Transverse colon (tissue), 4 donors: ENCODE results near the gene RABIF. TPM values are rescaled to one million over a fixed set of nuclear protein-coding genes. Genes with fewer than 3 reads are reported as not detected.
"Not testable (repeated sequence)": the region's sequence is repeated elsewhere in the genome, so short reads cannot be mapped to it uniquely, and the experiment has no call there.

Experiments used
- DNase-seq: peaks from one replicate; pipeline ENCODE4 v3.0.0-alpha.2; 2019
- H3K27ac ChIP-seq, 4 donors: fragments of 200-600 bp; sonication (generic); 2 replicates each; pipeline ENCODE4 v1.5.1; 2016 to 2018; ENCODE audit warnings: inconsistent platforms in 4 of 4
- H3K27me3 ChIP-seq: fragments of 200-600 bp; sonication (generic); 2 replicates; pipeline ENCODE4 v1.5.1; 2017; ENCODE audit warnings: inconsistent platforms
- H3K36me3 ChIP-seq, 4 donors: fragments of 200-600 bp; sonication (generic); 2 replicates each; pipeline ENCODE4 v1.5.1; 2017 to 2019; ENCODE audit warnings: inconsistent platforms in 4 of 4
- H3K4me1 ChIP-seq, 4 donors: fragments of 200-600 bp; sonication (generic); 2 replicates each; pipeline ENCODE4 v1.5.1; 2017 to 2020; ENCODE audit warnings: inconsistent platforms in 4 of 4
- H3K4me3 ChIP-seq, 4 donors: fragments of 200-600 bp; sonication (generic); 1 replicate in 1 of 4; 2 replicates in 3 of 4; pipeline versions ENCODE4 v1.5.1 to v1.6.1; 2017 to 2019; ENCODE audit warnings: inconsistent platforms in 4 of 4
- H3K9me3 ChIP-seq, 2 donors: fragments of 200-600 bp; sonication (generic); 2 replicates each; pipeline ENCODE4 v1.5.1; 2017 to 2019; ENCODE audit warnings: inconsistent platforms in 2 of 2
- EP300 ChIP-seq: sonication (generic); formaldehyde crosslinking; IDR thresholded peaks from one replicate; pipeline ENCODE4 v1.6.1; 2017; ENCODE audit warnings: antibody characterized with exemption, low read depth
- POLR2A ChIP-seq: fragments of 450-650 bp; IDR thresholded peaks from one replicate; pipeline ENCODE4 v1.6.1; 2016; ENCODE audit warnings: antibody characterized with exemption, mild to moderate bottlenecking, moderate library complexity
- POLR2AphosphoS5 ChIP-seq, 3 donors: sonication (generic); formaldehyde crosslinking; IDR thresholded peaks; one replicate each; pipeline ENCODE4 v1.6.1; 2016; ENCODE audit warnings: antibody characterized with exemption in 3 of 3
- WGBS, 2 donors: methylation state at CpG; one replicate each; pipeline ENCODE4 v1.1.5; 2018; ENCODE audit warnings: low coverage in 1 of 2; 5-methylcytosine and 5-hydroxymethylcytosine counted together
- in situ Hi-C, 4 donors: fragments of 200-750 bp; cut with MboI; loops; one replicate each; pipeline versions ENCODE4 v1.15.0 to v1.15.1; 2017; ENCODE audit warnings: low sequenced_read_pairs in 3 of 4, low pct_ligation_motif_present in 1 of 4, low pct_unique_long_range_greater_than_20kb in 1 of 4
- intact Hi-C: fragments of 100-400 bp; cut with DNase I; formaldehyde crosslinking; loops from one replicate; pipeline ENCODE4 v1.15.1; 2023; ENCODE audit warnings: low total_unique reads
- small RNA-seq, 4 donors: library from RNA; depleted of rRNA; stranded (forward); fragments of <200 nt; gene quantifications; one replicate each; pipeline ENCODE3, GENCODE V24; 2016
- total RNA-seq, 4 donors: library from RNA; depleted of rRNA; stranded (reverse); fragments of >200 nt; gene quantifications; one replicate each; pipeline ENCODE4 v1.1.0, GENCODE V29; 2016
- TF ChIP-seq, protein P1 (sequence below), 5 experiments: fragments of 200-600 bp in 3 of 5; fragments of 450-650 bp in 2 of 5; sonication (generic) in 3 of 5; IDR thresholded peaks; 1 replicate in 2 of 5; 2 replicates in 3 of 5; pipeline ENCODE4 v1.5.1; 2016 to 2017; ENCODE audit warnings: antibody characterized with exemption in 5 of 5, inconsistent platforms in 3 of 5, mild to moderate bottlenecking in 2 of 5, moderate library complexity in 1 of 5

The RABIF gene
- total RNA-seq, 4 donors from 2014 or later, result 0.75 to 10.9 (median 4.9) TPM

DNA sequence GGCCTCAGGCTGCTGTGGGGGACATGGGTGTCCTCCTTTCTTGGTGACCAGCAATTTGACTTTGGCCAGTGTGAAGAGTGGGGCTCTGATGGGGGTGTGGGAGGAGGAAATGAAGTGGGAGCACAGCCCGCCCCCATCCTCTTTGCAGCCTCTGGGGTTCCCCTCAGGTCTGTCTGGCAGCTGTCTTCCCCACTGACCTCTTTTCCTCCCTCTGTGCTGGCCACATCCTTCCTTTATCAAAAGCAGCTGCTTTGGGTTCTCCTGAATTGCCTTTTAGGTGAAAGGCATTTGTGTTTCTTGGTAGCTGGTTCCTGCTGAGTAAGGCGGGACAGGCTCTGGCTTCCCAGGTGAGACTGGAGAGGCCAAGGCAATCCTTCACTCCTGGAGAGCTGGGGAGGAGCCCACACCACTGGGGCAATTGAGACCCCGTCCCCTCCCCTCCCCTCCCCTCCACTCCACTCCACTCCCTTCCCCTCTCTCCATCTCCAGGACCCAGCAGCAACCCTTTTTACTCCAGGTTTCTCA, 53.3 kb downstream of the RABIF start:
- DNase-seq, result no peak

DNA sequence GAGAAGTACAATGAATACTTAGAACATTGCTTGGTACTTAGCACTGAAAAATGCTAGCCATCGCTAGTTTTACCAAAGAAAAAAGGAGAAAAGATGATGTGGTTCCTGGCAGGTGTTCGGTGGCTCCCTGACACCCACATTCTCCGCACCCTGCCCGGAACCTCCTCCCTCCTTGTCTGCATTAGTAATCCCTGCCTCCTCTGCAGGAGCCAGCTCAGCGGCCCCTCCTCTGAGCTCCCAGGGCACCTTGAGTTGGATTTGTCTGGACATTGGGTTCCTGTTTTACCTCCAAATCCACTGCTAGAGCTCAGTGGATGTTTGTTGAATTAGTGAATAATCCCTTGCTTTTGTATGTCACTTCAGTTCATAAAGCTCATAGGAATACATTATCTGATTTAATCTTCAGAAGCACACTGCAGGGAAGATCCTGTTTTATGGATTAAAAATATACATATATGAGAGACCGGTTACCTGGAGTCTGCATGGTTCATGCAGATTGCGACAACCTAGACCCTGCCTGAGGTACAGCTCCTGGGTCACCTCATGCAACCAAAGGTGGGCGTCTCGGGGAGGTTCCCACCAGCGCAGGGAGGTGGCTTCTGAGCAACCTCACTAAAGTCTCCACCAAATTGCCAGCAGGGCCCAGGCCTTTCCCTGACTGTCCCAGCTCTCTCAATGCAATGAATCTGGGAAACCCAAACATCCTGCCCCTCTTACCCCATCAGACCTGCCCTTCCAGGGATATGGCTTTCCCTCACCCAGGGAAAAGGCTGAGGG, 54.0 kb downstream of the RABIF start:
- H3K27ac ChIP-seq, result no peak overlapping the region
- no peaks in the 10 kb centered on the region for H3K36me3 ChIP-seq
- 78 to 80% methylated on average over 4 to 10 of the region's 10 CpGs for WGBS, 2 donors
- peaks cover 0 to 6% (median 1%) of the 10 kb centered on the region in 4 donors for H3K4me1 ChIP-seq
- H3K27me3 ChIP-seq, result no peaks in the 10 kb centered on the region
- in situ Hi-C loops, result no loop called here
- DNase-seq, result no peak
- intact Hi-C loops, result no loop called here
- no peak overlapping the region for H3K4me3 ChIP-seq
- TF ChIP-seq POLR2AphosphoS5 (IDR thresholded peaks at IDR 0.05) (no peak), POLR2A (no peak), EP300 (no peak)
- TF ChIP-seq, protein P1, sequence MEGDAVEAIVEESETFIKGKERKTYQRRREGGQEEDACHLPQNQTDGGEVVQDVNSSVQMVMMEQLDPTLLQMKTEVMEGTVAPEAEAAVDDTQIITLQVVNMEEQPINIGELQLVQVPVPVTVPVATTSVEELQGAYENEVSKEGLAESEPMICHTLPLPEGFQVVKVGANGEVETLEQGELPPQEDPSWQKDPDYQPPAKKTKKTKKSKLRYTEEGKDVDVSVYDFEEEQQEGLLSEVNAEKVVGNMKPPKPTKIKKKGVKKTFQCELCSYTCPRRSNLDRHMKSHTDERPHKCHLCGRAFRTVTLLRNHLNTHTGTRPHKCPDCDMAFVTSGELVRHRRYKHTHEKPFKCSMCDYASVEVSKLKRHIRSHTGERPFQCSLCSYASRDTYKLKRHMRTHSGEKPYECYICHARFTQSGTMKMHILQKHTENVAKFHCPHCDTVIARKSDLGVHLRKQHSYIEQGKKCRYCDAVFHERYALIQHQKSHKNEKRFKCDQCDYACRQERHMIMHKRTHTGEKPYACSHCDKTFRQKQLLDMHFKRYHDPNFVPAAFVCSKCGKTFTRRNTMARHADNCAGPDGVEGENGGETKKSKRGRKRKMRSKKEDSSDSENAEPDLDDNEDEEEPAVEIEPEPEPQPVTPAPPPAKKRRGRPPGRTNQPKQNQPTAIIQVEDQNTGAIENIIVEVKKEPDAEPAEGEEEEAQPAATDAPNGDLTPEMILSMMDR (IDR thresholded peaks at IDR 0.05), result no peak
- no peaks in the 10 kb centered on the region for H3K9me3 ChIP-seq

More for the DNA sequence above, 53.3 kb downstream of the RABIF start:
- Histone ChIP-seq H3K4me1 (peaks cover 0 to 6% (median 1%) of the 10 kb centered on the region in 4 donors), H3K27me3 (no peaks in the 10 kb centered on the region), H3K27ac (no peak overlapping the region), H3K36me3 (no peaks in the 10 kb centered on the region), H3K4me3 (no peak overlapping the region), H3K9me3 (no peaks in the 10 kb centered on the region)
- intact Hi-C loops (no loop called here), in situ Hi-C loops (no loop called here)
- no peak for TF ChIP-seq POLR2AphosphoS5 (IDR thresholded peaks at IDR 0.05)
- no peak for TF ChIP-seq POLR2A
- WGBS, 2 donors, result 38% methylated on average over 3 of the region's 3 CpGs; no CpG with 5 or more reads in 1 of the 2 donors

DNA sequence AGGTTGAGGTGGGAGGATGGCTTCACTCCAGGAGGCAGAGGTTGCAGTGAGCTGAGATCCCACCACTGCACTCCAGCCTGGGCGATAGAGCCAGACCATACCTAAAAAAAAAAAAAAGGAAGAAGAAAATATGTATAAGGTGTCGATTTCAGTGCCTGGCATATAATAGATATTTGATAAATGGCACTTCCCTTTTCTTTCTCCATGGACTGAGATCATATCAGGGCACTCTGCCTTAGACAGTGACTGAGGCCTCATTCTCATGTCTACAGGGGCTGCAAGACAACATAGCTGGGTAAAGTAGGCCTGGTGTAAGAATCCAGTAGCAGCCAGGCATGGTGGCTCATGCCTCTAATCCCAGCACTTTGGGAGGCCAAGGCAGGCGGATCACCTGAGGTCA, 57.0 kb downstream of the RABIF start:
- Histone ChIP-seq H3K27ac (no peak overlapping the region), H3K4me1 (peaks cover 0 to 6% (median 1%) of the 10 kb centered on the region in 4 donors), H3K27me3 (no peaks in the 10 kb centered on the region), H3K4me3 (no peak overlapping the region), H3K36me3 (no peaks in the 10 kb centered on the region), H3K9me3 (no peaks in the 10 kb centered on the region)
- no peak for DNase-seq
- intact Hi-C loops, result no loop called here
- 72 to 90% methylated on average over 2 to 3 of the region's 3 CpGs for WGBS, 2 donors
- in situ Hi-C loops, result no loop called here
- TF ChIP-seq POLR2AphosphoS5 (IDR thresholded peaks at IDR 0.05), result no peak
- TF ChIP-seq, protein P1 (IDR thresholded peaks at IDR 0.05), result no peak
- no peak for TF ChIP-seq EP300
- no peak for TF ChIP-seq POLR2A

DNA sequence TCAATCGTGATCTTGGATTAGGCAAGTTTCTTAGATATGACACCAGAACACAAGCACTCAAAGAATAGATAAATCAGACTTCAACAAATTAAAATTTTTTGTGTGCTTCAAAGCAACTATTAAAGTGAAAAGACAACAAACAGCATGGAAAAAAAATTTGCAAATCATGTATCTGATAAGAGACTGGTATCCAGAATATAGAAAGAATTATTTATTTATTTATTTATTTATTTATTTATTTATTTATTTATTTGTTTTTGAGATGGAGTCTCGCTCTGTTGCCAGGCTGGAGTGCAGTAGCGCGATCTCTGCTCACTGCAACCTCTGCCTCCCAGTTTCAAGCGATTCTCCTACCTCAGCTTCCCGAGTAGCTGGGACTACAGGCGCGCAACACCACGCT, 59.7 kb downstream of the RABIF start:
- 94 to 96% methylated on average over 7 to 9 of the region's 9 CpGs for WGBS, 2 donors
- in situ Hi-C loops, H3K36me3 ChIP-seq, H3K27me3 ChIP-seq, H3K9me3 ChIP-seq, DNase-seq, intact Hi-C loops, H3K4me3 ChIP-seq, H3K4me1 ChIP-seq, H3K27ac ChIP-seq: not testable (repeated sequence)

Small RNAs within 50 kb of the gene (small RNA-seq; reads per million reads assigned to genes)
- 0 reads per million in 4 donors for gene RF00019

Other genes with a start within 250 kb of the RABIF start
- gene SYT2, start 178.7 kb downstream of the RABIF start, total RNA-seq, result under 1 TPM in 2 of 4 donors, not detected in 2; 0.16 to 0.40 TPM
- gene KDM5B, start 80.7 kb downstream of the RABIF start, total RNA-seq, result 100 to 1,000 TPM in 1 of 4 donors, 10 to 100 TPM in 3; 50.5 to 104 (median 71.7) TPM
- not detected for gene PCAT6, start 78.2 kb downstream of the RABIF start, total RNA-seq
- gene KLHL12, start 38.1 kb upstream of the RABIF start, total RNA-seq, result 10 to 100 TPM; 10.5 to 26.6 (median 19.4) TPM
- gene ADIPOR1, start 69.2 kb upstream of the RABIF start, total RNA-seq, result 100 to 1,000 TPM in 1 of 4 donors, 10 to 100 TPM in 3; 19.1 to 103 (median 60.6) TPM
- gene CYB5R1, start 78.1 kb upstream of the RABIF start, total RNA-seq, result 10 to 100 TPM in 3 of 4 donors, 1 to 10 TPM in 1; 2.2 to 35.9 (median 26.7) TPM
- gene TMEM183A, start 118.2 kb upstream of the RABIF start, total RNA-seq, result 100 to 1,000 TPM; 104 to 253 (median 111) TPM
- gene PPFIA4, start 137.3 kb upstream of the RABIF start, total RNA-seq, result 1 to 10 TPM in 1 of 4 donors, under 1 TPM in 2, not detected in 1; 0.41 to 1.1 (median 0.48) TPM
- not detected for gene MYOG, start 196.9 kb upstream of the RABIF start, total RNA-seq
- 1 to 10 TPM in 2 of 4 donors, not detected in 2; 1.3 to 5.6 TPM for gene ADORA1, start 238.6 kb upstream of the RABIF start, total RNA-seq